WI38 (cell line): Measurements from ENCODE around the gene DYRK1A.
A peak's percentile ranks its signal among the peaks of the same experiment; 100 is the strongest.

Source experiments
- H3K4me3 ChIP-seq: 2 replicates; pipeline ENCODE4 v1.5.1; 2011; ENCODE audit warnings: low read depth, mild to moderate bottlenecking, control low read depth, low read length
- TF ChIP-seq, protein P1 (sequence below): IDR thresholded peaks from 2 replicates; pipeline ENCODE4 v1.5.1; 2012; ENCODE audit warnings: low read depth, mild to moderate bottlenecking, control low read depth, low read length

The DYRK1A gene

DNA sequence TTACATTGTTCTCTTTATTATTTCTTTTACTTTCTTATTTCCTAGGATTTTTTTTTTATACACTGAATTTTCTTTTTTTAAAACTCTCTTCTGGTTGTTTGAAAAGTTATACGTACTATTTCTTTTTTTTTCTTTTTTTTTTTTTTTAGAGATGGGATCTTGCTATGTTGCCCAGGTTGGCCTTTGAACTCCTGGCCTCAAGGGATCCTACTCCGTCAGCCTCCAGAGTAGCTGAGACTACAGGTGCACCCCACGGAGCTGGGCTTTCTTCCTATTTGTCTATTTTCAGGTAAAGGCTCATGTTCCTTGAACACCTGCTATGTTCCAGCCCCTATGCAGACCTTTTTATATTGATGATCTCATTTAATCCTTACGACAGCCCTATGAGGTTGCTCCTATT, 29.4 kb upstream of the DYRK1A start:
- H3K4me3 ChIP-seq, result no peak overlapping the region
- TF ChIP-seq, protein P1, sequence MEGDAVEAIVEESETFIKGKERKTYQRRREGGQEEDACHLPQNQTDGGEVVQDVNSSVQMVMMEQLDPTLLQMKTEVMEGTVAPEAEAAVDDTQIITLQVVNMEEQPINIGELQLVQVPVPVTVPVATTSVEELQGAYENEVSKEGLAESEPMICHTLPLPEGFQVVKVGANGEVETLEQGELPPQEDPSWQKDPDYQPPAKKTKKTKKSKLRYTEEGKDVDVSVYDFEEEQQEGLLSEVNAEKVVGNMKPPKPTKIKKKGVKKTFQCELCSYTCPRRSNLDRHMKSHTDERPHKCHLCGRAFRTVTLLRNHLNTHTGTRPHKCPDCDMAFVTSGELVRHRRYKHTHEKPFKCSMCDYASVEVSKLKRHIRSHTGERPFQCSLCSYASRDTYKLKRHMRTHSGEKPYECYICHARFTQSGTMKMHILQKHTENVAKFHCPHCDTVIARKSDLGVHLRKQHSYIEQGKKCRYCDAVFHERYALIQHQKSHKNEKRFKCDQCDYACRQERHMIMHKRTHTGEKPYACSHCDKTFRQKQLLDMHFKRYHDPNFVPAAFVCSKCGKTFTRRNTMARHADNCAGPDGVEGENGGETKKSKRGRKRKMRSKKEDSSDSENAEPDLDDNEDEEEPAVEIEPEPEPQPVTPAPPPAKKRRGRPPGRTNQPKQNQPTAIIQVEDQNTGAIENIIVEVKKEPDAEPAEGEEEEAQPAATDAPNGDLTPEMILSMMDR, result no peak

DNA sequence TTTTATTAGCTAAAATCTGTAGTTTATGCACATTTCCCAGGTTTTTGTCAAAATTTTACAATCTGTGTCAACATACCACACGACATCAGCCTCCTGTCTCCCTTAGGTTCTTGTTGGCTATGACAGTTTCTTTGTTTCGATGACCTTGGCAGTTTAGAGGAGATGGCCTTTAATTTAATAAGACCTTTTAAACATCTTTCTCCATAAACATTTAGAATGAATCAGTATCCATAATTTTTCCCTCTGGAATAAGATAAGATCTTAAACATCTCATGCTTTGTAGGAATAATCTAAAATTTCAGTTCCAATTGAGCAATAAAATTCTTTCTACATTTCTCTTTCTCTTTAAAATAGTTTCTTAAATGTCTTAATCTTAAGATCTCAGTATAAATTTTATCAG, 28.7 kb upstream of the DYRK1A start:
- H3K4me3 ChIP-seq, result no peak overlapping the region
- TF ChIP-seq, protein P1, result no peak

DNA sequence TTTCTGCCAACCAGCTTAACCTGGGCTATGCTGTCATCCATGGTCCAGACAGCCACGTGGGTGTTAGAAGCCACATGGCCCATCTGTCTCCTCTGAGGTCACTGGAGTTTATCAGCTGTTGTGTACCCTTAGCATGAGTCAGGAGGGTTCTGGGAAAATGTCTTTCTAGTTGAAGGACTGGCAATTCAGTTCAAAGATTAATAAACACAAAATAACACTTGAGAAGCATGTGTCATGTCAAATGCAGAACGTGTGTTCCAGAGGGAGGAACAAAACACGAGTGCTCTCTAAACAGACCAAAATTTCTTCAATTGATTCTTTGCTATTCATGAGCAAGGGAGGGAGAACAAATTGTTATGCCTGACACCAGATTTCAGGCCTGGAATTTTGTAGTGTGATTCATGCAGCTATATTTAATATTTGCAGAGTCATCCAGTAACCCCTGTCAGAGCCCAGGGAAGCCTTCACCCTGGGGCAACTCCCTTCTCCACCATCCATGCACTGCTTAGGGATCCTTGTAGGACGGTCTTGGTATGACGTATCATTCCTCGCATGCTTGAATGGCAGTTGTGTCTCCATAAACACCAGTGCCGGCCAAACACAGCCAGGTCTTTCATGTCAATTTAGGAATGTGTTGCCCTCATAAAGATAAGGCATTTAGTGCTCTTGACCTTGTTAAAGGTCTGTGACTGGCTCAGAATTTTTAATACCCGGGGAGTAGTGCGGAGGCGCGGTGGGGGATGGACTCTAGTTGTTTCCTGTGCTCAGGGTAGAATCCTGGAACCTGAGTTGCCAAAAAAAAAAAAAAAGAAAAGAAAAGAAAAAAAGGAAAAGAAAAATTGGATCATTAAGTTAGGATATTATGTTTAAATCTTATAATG, 27.7 kb upstream of the DYRK1A start:
- TF ChIP-seq, protein P1, result no peak
- peak overlapping the region; percentile 45 for H3K4me3 ChIP-seq

DNA sequence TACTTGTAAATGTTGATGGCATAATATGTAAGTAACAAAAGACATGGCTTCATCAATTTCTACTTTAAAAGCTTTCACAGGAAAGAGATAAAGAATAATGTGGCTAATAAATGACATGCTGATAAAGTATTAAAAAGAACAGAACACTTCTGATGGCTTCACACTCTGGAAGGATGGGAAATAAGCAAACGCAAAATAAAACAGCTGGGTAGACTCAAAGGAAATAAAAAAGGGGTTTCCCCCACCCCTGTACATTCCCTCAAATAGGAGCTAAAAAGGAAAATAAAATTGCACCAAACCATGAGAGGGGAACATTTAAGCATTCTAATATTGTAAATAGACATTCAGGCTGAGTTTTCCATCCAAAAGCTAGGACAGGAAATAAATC, 27.0 kb upstream of the DYRK1A start:
- TF ChIP-seq, protein P1, result no peak
- H3K4me3 ChIP-seq, result no peak overlapping the region

DNA sequence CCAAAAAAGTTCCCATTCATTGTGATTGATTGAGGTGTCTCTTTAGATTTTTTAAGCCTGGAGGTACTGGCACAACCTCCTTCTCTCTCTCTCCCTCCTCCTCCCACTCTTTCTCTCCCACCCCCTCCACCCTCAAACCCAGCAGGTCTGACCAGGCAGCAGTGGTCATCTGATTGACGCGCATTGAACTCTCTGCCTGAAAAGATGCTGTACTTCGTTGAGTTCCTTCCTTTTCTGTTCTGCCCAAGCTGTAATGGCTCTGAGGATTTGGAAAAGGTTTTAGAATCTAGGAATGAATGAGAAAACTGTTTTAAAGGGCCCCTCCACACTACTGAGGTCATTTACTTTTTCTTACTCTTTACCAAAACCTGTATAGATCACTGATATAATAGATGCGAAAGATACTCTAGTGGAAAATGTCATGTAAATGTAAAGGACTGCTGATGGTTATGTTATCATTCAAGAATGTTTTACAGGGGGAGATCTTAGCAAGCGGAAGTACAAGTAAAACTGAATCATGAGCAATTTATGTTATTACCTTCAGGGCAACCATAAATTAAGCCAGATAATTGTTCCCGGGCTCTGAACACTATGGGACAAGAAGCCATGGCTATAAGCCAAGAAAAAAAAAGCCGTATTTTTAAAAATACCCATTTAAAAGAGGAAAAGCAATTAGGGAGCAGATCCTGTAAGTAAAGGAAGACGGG, 25.2 kb upstream of the DYRK1A start:
- TF ChIP-seq, protein P1, result no peak
- no peak overlapping the region for H3K4me3 ChIP-seq

DNA sequence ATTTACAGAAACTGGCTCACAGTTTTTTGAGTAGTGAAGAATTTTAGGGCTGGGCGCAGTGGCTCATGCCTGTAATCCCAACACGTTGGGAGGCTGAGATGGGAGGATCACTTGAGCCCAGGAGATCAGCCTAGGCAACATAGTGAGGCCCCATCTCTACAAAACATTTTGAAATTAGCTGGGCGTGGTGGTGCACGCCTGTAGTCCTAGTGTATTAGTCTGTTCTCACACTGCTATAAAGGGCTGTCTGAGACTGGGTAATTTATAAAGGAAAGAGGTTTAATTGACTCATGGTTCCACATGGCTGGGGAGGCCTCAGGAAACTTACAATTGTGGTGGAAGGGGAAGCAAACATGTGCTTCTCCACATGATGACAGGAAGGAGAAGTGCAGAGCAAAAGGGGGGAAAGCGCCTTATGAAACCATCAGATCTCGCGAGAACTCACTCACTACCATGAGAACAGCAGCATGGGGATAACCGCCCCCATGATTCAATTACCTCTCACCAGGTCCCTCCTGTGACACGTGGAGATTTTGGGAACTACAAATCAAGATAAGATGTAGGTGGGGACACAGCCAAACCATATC, 24.4 kb upstream of the DYRK1A start:
- TF ChIP-seq, protein P1, result no peak

More for the DNA sequence above, 24.4 kb upstream of the DYRK1A start:
- H3K4me3 ChIP-seq, result no peak overlapping the region
